HepG2 (cell line): Measurements from ENCODE around the gene EXOC1. TPM values are rescaled to one million over a fixed set of nuclear protein-coding genes. Genes with fewer than 3 reads are reported as not detected.

Experiments used
- ARID2 ChIP-seq: sonication (generic); formaldehyde crosslinking; IDR thresholded peaks from 2 replicates; pipeline ENCODE4 v1.8.1; 2022; ENCODE audit warnings: mild to moderate bottlenecking, missing genetic modification reagents, borderline replicate concordance
- ETV5 ChIP-seq: IDR thresholded peaks from 2 replicates; pipeline ENCODE4 v1.6.1; 2018; ENCODE audit warnings: missing biosample characterization, missing genetic modification reagents, inconsistent platforms, borderline replicate concordance
- FOXC1 ChIP-seq: sonication (generic); formaldehyde crosslinking; IDR thresholded peaks from 2 replicates; pipeline ENCODE4 v1.8.0; 2022; ENCODE audit warnings: mild to moderate bottlenecking, missing genetic modification reagents, borderline replicate concordance
- KMT2A ChIP-seq: sonication (generic); formaldehyde crosslinking; IDR thresholded peaks from 2 replicates; pipeline ENCODE4 v1.4.0; 2020; ENCODE audit warnings: missing genetic modification reagents
- MIER2 ChIP-seq: IDR thresholded peaks from 2 replicates; pipeline ENCODE4 v1.6.1; 2016; ENCODE audit warnings: missing biosample characterization, missing genetic modification reagents
- POLR2G ChIP-seq: fragments of 200-400 bp; formaldehyde crosslinking; IDR thresholded peaks from 2 replicates; pipeline ENCODE4 v1.6.1; 2018; ENCODE audit warnings: mild to moderate bottlenecking, low read depth, low read length, moderate library complexity
- RBAK ChIP-seq: sonication (generic); formaldehyde crosslinking; IDR thresholded peaks from 2 replicates; pipeline ENCODE4 v1.5.1; 2020; ENCODE audit warnings: mild to moderate bottlenecking, missing genetic modification reagents
- SATB2 ChIP-seq: sonication (generic); formaldehyde crosslinking; IDR thresholded peaks from 2 replicates; pipeline ENCODE4 v1.5.0; 2020; ENCODE audit warnings: missing genetic modification reagents
- SP140L ChIP-seq: sonication (generic); formaldehyde crosslinking; IDR thresholded peaks from 2 replicates; pipeline ENCODE4 v1.4.0; 2020; ENCODE audit warnings: missing genetic modification reagents, borderline replicate concordance
- TSC22D2 ChIP-seq: sonication (generic); formaldehyde crosslinking; IDR thresholded peaks from 2 replicates; pipeline ENCODE4 v1.5.1; 2020; ENCODE audit warnings: missing genetic modification reagents, mild to moderate bottlenecking, borderline replicate concordance
- U2AF2 ChIP-seq: fragments of 200-400 bp; formaldehyde crosslinking; IDR thresholded peaks from 2 replicates; pipeline ENCODE4 v1.6.1; 2017; ENCODE audit warnings: low read depth, mild to moderate bottlenecking, low read length
- ZFP36L1 ChIP-seq: sonication (generic); formaldehyde crosslinking; IDR thresholded peaks from 2 replicates; pipeline ENCODE4 v1.8.0; 2022; ENCODE audit warnings: mild to moderate bottlenecking, missing genetic modification reagents, moderate library complexity
- ZNF17 ChIP-seq: sonication (generic); formaldehyde crosslinking; IDR thresholded peaks from 2 replicates; pipeline ENCODE4 v1.5.0; 2020; ENCODE audit warnings: mild to moderate bottlenecking, missing genetic modification reagents
- ZNF264 ChIP-seq: sonication (generic); formaldehyde crosslinking; IDR thresholded peaks from 2 replicates; pipeline ENCODE4 v1.4.0; 2020; ENCODE audit warnings: missing genetic modification reagents
- ZNF589 ChIP-seq: sonication (generic); formaldehyde crosslinking; conservative IDR thresholded peaks from 2 replicates; pipeline ENCODE4 v1.8.0; 2022; ENCODE audit warnings: mild to moderate bottlenecking, moderate library complexity, missing genetic modification reagents
- ZNF7 ChIP-seq: IDR thresholded peaks from 2 replicates; pipeline ENCODE4 v1.6.1; 2016; ENCODE audit warnings: missing biosample characterization, missing genetic modification reagents
- ZNF788 ChIP-seq: sonication (generic); formaldehyde crosslinking; IDR thresholded peaks from 2 replicates; pipeline ENCODE4 v1.5.0; 2020; ENCODE audit warnings: mild to moderate bottlenecking, missing genetic modification reagents, borderline replicate concordance
- ZZZ3 ChIP-seq: sonication (generic); formaldehyde crosslinking; IDR thresholded peaks from 2 replicates; pipeline ENCODE4 v1.4.0; 2020; ENCODE audit warnings: missing genetic modification reagents, mild to moderate bottlenecking, borderline replicate concordance
- polyA plus RNA-seq, 8 experiments: library from polyadenylated mRNA; depleted of rRNA in 3 of 8; stranded (reverse) in 7 of 8; unstranded in 1 of 8; fragments of >200 nt; fragmentation: Illumina TruSeq in 4 of 8; extraction: Trizol in 4 of 8; gene quantifications; 2 replicates each; pipeline versions ENCODE4 v1.2.1 to v1.2.3, GENCODE V29; 2011 to 2016; ENCODE audit warnings: low read depth in 4 of 8, missing spikeins in 1 of 8, mixed read lengths in 1 of 8; ENCODE audit not compliant: insufficient read depth in 1 of 8
- total RNA-seq, 5 experiments: library from RNA; depleted of rRNA; stranded (reverse); fragments of >200 nt; fragmentation: Illumina TruSeq; extraction: Trizol; gene quantifications; 2 replicates each; pipeline ENCODE4 v1.2.3, GENCODE V29; 2016; ENCODE audit warnings: low read depth in 1 of 5
- TF ChIP-seq, protein P1 (sequence below): IDR thresholded peaks from 2 replicates; pipeline ENCODE4 v1.4.0; 2020; ENCODE audit warnings: mild to moderate bottlenecking, missing genetic modification reagents
- TF ChIP-seq, protein P2 (sequence below): sonication (generic); formaldehyde crosslinking; IDR thresholded peaks from 2 replicates; pipeline ENCODE4 v1.5.0; 2020; ENCODE audit warnings: missing genetic modification reagents
- TF ChIP-seq, protein P3 (sequence below): IDR thresholded peaks from 2 replicates; pipeline ENCODE4 v1.6.1; 2016; ENCODE audit warnings: mild to moderate bottlenecking
- TF ChIP-seq, protein P4 (sequence below): sonication (generic); formaldehyde crosslinking; conservative IDR thresholded peaks from 2 replicates; pipeline ENCODE4 v1.8.0; 2022; ENCODE audit warnings: mild to moderate bottlenecking, moderate library complexity, missing genetic modification reagents

EXOC1 gene
- total and polyA plus RNA-seq, 2 of the 13 experiments (the other 11 are each of a cell fraction or from before 2014, with no cell fraction given), result 9.1 to 18.4 TPM

DNA sequence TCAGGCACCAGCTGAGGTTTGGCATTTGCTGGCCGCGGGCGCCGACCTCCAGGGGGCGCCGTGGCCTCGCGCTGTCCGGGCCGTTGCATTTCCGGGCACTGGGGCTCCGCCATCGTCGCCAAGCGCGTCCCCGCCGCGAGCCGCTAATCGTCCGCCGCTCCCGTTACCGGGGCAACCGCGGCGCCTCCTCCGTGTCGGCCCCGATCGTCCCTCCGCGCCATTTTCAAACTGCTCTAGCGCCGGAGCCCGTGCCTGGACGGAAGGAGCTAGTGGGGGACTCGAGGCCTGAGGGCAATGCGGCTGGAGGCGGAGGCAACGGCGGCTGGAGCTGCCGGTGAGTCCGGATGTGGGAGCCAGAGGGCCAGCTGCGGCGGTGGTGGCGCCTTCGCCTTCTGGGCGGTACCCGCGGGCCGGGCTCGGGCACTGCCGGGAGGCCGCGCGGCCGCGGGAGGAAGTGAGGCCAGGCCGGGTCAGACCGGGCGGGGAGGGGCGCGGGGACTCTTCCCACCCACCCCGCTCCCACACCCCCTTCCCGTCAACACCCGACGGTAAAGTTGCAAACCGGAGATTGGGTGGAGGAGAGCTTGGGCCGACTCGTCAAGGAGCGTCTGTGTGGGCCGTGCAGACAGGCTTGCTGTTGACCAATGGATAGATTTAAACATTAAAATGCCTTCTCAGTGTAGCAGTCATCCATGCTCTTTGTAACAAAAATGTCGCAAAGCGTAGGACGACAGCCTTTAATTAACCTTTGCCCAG, 95.5 kb downstream of the EXOC1 start, which contains the start of gene CEP135 (continued):
- no peak; the same call in 1 of the 2 replicates for TF ChIP-seq ZZZ3 (CRISPR knock-in tag)
- TF ChIP-seq ZNF788 (CRISPR knock-in tag), result peak; percentile 93; the same call in 1 of the 2 replicates
- peak; percentile 77 for TF ChIP-seq ETV5
- TF ChIP-seq RBAK (CRISPR knock-in tag), result peak; percentile 95
- no peak for TF ChIP-seq ZNF7 (CRISPR knock-in tag)
- TF ChIP-seq SATB2, result 0 out of 2 replicates have a peak, but pooled peaks have one; percentile 52
- peak; percentile 80; the same call in 1 of the 2 replicates for TF ChIP-seq KMT2A (CRISPR knock-in tag)
- TF ChIP-seq ARID2 (CRISPR knock-in tag), result peak; percentile 20; the same call in 1 of the 2 replicates
- TF ChIP-seq, protein P1, sequence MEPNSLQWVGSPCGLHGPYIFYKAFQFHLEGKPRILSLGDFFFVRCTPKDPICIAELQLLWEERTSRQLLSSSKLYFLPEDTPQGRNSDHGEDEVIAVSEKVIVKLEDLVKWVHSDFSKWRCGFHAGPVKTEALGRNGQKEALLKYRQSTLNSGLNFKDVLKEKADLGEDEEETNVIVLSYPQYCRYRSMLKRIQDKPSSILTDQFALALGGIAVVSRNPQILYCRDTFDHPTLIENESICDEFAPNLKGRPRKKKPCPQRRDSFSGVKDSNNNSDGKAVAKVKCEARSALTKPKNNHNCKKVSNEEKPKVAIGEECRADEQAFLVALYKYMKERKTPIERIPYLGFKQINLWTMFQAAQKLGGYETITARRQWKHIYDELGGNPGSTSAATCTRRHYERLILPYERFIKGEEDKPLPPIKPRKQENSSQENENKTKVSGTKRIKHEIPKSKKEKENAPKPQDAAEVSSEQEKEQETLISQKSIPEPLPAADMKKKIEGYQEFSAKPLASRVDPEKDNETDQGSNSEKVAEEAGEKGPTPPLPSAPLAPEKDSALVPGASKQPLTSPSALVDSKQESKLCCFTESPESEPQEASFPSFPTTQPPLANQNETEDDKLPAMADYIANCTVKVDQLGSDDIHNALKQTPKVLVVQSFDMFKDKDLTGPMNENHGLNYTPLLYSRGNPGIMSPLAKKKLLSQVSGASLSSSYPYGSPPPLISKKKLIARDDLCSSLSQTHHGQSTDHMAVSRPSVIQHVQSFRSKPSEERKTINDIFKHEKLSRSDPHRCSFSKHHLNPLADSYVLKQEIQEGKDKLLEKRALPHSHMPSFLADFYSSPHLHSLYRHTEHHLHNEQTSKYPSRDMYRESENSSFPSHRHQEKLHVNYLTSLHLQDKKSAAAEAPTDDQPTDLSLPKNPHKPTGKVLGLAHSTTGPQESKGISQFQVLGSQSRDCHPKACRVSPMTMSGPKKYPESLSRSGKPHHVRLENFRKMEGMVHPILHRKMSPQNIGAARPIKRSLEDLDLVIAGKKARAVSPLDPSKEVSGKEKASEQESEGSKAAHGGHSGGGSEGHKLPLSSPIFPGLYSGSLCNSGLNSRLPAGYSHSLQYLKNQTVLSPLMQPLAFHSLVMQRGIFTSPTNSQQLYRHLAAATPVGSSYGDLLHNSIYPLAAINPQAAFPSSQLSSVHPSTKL (CRISPR knock-in tag), result peak; percentile 63
- TF ChIP-seq ZNF17 (CRISPR knock-in tag), result no peak
- TF ChIP-seq FOXC1 (CRISPR knock-in tag), result peak; percentile 82; the same call in 1 of the 2 replicates
- TF ChIP-seq, protein P2, sequence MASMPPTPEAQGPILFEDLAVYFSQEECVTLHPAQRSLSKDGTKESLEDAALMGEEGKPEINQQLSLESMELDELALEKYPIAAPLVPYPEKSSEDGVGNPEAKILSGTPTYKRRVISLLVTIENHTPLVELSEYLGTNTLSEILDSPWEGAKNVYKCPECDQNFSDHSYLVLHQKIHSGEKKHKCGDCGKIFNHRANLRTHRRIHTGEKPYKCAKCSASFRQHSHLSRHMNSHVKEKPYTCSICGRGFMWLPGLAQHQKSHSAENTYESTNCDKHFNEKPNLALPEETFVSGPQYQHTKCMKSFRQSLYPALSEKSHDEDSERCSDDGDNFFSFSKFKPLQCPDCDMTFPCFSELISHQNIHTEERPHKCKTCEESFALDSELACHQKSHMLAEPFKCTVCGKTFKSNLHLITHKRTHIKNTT (CRISPR knock-in tag), result no peak
- TF ChIP-seq ZFP36L1 (CRISPR knock-in tag), result peak; percentile 95
- TF ChIP-seq U2AF2, result no peak
- TF ChIP-seq TSC22D2 (CRISPR knock-in tag), result no peak
- TF ChIP-seq SP140L (CRISPR knock-in tag), result no peak
- TF ChIP-seq, protein P3, sequence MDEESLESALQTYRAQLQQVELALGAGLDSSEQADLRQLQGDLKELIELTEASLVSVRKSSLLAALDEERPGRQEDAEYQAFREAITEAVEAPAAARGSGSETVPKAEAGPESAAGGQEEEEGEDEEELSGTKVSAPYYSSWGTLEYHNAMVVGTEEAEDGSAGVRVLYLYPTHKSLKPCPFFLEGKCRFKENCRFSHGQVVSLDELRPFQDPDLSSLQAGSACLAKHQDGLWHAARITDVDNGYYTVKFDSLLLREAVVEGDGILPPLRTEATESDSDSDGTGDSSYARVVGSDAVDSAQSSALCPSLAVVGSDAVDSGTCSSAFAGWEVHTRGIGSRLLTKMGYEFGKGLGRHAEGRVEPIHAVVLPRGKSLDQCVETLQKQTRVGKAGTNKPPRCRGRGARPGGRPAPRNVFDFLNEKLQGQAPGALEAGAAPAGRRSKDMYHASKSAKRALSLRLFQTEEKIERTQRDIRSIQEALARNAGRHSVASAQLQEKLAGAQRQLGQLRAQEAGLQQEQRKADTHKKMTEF (CRISPR knock-in tag), result peak; percentile 93; the same call in 1 of the 2 replicates
- TF ChIP-seq MIER2 (CRISPR knock-in tag), result 0 out of 2 replicates have a peak, but pooled peaks have one; percentile 12
- peak; percentile 74 for TF ChIP-seq POLR2G
- TF ChIP-seq, protein P4, sequence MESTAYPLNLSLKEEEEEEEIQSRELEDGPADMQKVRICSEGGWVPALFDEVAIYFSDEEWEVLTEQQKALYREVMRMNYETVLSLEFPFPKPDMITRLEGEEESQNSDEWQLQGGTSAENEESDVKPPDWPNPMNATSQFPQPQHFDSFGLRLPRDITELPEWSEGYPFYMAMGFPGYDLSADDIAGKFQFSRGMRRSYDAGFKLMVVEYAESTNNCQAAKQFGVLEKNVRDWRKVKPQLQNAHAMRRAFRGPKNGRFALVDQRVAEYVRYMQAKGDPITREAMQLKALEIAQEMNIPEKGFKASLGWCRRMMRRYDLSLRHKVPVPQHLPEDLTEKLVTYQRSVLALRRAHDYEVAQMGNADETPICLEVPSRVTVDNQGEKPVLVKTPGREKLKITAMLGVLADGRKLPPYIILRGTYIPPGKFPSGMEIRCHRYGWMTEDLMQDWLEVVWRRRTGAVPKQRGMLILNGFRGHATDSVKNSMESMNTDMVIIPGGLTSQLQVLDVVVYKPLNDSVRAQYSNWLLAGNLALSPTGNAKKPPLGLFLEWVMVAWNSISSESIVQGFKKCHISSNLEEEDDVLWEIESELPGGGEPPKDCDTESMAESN (CRISPR knock-in tag), result peak; percentile 92
- TF ChIP-seq ZNF264 (CRISPR knock-in tag), result peak; percentile 97
- peak; percentile 92 for TF ChIP-seq ZNF589 (CRISPR knock-in tag)
